GM18873 (cell line): Measurements from ENCODE around the gene TRAF7.

Experiments used
- ATAC-seq: cut with Tn5 transposase; IDR thresholded peaks from one replicate; pipeline ENCODE4 v1.9.1; 2021; ENCODE audit warnings: mild to moderate bottlenecking, moderate library complexity, moderate number of reproducible peaks; ENCODE audit not compliant: unreplicated experiment, low FRiP score

The TRAF7 gene

DNA sequence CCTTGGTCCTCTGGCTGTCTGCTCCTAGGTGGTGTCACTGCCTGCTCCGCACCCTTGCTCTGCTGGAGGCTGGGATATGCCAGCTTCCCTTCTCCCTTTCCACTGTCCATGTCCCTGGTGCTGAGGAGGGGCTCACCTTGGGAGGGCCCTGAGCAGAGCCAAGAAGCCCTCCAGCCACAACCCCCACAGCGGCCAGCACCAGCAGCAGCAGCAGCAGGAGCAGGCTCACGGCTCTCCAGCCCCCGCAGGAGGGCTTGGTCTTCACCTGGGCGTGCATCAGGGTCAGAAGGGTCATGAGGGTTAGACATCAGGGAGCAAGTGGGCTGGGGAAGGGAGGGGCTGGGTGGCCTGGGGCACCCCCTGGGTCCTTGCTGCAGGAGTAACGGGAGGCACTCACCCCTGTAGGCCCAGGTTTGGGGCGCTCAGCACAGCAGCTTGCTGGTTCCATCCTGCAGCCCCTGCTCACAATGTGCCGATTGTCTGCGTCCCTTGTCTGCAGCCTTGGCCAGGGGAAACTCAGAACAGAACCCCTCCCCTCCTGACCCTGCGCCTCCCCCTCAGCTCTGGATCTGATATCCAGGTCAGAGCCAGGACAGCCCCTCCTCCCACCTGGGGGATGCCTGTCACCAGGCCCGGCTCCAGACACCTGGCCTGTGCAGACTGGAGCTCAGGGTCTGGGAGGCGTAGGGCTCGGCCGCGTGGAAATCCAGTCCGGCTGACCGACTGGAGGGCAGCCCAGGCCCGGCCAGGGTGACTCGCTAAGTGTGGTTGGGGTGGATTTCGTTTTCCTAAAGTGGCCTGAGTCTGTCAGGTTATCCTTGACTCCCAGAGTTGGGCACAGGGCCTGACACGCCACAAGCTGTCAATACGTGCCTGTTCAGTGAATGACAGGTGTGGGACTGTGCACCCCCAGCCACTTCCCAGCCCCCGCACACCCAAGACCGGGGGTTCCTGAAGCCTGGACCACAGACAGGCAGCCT lies 55.1 kb downstream of the TRAF7 start, which contains the start of gene BRICD5:
BRICD5 (minus strand) TSS at position 478 of the 980 bp plus-strand sequence; CDS start at position 448, 30 bp downstream.
- ATAC-seq: no peak

DNA sequence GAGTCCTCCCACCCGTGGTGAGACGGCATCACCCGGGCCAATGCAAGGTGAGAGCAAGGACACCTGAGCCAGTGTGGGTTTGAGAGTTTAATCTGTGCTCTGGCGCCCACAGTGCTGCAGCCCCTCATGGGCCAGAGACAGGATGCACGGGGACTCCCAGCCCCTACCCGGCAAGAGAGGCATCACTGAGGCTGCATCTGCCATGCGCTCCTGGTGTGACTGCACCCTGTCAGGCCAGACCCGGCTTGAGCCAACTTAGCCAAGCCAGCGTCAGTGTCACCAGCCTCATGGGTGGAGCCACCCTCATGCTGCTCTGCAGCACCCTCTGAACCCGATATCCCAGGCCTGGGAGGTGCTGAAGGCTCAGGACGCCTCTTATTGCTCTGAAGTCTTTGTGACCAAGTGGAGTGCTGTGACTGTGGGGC lies 56.4 kb downstream of the TRAF7 start:
- no peak for ATAC-seq

DNA sequence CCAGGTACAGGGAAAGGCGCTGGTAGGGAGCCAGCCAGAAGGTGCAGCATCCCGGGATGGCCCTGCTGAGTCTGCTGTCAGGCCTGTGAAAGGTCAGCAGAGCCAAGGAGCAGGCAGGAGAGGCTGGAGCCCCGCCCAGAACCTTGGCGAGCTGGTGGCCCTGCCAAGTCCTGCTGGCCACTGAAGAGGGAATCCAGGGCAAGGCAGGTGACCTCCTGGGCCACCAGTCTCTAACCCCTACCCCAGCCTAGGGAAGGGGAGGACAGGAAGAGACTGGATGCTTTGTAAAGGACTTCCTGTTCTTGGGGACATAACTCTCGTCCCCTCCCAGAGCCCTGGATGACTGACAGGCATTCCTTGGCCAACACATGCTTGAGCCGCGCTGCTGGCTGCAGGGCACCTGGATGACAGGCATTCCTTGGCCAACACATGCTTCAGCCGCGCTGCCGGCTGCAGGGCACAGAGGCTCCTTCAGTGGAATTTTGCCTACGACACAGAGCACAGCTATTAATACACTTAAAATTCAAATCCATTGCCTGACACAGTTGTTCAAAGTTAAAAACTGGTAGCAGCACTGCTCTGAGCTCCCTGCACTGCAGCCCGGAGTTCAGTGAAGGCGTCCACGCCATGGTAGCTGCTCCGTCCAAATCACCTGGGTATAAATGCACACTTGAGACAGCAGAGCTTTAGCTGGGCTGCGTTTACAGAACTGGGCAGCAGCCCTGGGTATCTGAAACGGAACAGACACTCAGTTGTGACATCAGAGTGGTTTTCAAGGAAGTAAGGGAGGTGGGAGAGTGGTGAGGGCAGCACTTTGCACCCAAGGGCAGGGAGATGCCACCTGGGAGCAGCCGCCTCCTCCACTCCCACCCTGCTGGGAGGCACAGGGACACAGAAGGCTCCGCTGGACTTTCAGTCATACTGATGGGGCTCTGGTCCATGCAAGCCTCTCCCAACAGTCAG lies 57.1 kb downstream of the TRAF7 start:
- no peak for ATAC-seq

DNA sequence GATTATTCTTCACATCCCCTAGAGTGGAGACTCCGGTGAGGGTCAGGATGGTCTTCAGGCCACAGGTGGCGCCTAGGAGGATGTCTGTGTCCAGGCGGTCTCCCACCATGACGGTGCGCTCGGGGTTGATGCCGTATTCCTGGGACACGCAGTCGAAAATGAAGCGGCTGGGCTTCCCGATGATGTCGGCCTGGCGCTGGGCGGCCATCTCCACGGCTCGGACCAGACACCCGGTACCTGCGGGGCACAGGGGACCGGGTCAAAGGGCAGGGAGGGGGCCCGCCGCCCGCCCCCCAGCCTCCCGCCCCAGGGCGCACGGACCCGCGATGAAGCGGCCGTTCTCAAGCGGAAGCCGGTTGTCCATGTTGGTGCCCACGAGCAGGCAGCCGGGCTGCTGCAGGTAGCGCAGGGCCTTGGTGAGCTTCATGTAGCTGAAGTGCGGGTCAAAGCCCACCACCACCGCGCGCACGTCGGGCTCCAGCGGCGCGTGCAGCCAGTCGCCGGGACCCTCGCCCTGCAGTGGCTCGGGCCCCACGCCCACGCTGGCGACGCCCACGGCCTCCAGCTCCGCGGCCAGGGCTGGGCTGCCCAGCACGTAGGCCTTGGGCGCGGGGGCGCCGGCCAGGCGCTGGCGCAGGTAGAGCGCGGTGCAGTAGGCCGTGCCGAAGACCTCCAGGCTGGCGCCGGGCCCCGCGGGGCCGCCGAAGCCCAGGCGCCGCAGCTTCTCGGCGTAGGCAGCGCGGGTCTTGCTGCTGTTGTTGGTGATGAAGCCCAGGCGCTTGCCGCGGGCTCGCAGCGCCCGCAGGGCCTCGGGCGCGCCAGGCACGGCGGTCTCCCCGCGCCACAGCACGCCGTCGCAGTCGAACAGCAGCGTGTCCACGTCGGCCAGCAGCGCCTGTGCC lies 58.5 kb downstream of the TRAF7 start:
- peak; percentile 13 for ATAC-seq

DNA sequence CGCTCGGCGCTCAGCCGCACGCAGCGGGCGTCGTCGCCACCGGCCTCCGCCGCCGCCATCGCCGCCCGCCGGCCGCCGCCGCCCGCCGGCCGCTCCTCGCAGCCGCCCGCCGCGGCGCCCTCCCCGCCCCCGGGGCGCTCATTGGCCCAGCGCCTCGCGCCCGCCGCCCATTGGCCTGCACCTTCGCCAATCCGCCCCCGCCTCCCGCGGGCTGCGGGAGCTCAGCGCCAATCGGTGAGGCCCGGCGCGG lies 59.1 kb downstream of the TRAF7 start, which contains the start of gene PGP:
PGP (minus strand) TSS at position 122 of the 250 bp plus-strand sequence; CDS start at position 59, 63 bp downstream.
- ATAC-seq: no peak

DNA sequence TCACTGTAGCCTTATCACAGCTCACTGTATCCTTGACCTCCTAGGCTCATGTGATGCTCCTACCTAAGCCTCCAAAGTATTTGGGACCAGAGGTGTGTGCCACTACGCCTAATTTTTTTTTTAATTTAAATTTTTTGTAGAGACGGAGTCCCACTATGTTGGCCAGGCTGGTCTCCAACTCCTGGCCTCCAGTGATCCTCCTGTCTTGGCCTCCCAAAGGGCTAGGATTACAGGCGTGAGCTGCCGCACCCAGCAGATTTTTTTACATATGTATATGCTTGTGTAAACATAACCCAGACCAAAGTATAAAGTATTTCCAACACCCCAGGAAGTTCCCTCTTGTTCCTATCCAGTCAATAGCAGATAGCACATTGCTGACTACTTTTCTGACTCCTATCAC lies 60.7 kb downstream of the TRAF7 start:
- no peak for ATAC-seq

DNA sequence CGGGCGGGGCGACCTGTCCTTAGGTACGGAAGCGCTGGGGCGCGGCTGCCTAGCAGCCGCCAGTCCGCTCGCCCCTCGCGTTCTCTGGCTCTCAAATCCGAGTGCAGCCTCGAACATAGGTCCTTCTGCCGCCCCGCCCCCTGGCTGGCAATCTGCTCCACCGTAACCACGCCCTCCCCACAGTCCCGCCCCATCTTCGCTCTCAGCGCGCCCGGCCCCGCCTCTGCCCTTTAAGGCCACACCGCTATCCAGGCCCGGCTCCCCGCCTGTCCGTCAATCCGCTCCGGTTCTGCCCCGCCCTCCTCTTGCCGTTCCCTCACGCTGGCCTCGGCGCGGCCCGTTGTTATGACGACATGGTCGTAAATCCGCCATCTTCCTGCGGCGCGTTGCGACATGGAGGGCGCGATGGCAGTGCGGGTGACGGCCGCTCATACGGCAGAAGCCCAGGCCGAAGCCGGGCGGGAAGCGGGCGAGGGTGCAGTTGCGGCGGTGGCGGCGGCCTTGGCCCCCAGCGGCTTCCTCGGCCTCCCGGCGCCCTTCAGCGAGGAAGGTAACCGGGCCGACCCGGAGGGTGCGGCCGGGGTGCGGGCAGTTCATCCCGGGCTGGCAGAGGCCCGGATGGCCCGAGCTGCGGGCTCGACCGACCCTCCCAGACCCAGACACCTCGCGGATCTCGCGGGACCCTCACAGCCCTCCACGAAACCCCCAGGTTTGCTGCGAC lies 67.8 kb downstream of the TRAF7 start, which contains the start of gene E4F1:
E4F1 (plus strand) TSS at position 371 of the 721 bp plus-strand sequence; CDS start at position 394, 23 bp downstream.
- peak; percentile 87 for ATAC-seq

DNA sequence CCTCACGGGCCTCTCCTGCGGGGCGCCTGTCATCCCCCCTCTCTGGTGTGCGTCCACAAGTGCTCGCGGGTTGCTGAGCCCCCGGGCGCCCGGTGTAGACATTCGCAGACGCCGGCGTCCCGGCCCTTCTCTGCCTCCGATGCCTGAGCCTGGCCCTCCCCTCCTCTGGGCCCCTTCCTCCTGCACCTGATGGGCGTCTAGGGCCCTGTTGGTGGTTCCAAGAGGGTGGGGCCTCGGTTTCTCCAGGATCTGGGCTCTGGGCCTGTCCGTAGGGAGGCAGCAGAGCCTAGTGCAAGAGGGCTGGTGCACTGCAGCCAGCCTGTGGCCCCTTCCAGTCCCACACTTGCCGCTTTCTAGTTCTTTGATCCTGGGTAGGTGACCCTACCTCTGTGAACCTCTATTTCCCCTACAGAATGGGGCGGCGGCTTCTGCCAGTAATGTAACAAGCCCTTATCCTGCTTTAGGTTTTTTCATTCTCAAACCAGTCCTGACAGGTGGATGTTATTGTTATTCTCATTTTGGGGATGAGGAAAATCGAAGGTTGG lies 68.4 kb downstream of the TRAF7 start:
- peak; percentile 13 for ATAC-seq

DNA sequence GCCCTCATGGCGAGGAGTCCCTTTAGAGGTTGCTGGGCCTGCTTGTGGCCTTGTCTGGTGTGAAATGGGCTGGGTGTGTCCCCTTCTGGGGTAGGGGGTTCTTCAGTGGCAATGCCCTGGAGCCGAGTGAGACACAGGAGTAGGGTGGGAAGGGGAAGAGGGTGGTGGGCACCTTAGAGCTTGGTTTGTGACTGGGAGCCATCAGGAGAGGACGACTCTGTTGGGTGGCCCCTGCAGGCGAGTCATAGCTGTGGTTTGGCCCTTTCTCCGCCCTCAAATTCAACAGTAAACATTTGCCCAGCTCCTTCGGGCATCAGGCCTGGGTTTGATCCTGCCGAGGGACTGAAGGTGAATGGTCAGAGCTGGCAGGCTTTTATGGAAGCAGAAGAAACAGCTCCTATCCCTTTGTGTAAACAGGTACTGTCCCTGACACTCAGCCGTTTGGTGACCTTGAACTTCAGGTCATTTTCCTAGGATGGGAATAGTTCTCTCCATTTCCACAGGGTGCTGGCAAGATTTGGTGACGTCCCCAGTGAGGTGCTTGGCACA lies 70.7 kb downstream of the TRAF7 start:
- ATAC-seq: no peak

DNA sequence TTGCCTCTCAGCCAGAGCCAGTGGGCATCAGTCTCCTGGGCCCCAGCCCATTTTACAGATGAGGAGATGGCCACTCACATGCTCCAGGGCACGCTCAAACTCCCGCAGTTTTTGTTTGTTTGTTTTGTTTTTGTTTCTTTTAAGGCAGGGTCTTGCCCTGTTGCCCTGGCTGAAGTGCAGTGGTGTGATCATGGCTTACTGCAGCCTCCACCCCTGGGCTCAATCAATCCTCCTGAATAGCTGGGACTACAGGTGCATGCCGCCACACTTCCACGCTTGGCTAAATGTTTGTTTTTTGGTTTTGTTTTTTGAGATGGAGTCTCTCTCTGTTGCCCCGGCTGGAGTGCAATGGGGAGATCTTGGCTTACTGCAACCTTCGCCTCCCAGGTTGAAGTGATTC lies 71.3 kb downstream of the TRAF7 start:
- ATAC-seq: no peak
